SK-N-SH treated with all-trans-retinoic acid at 6 μM for 48 hours (cell line): ENCODE results near the gene HOXD12.
A peak's percentile ranks its signal among the peaks of the same experiment; 100 is the strongest.

Experiments used
- ATAC-seq: fragments of 200-7000 bp; cut with Tn5 transposase; 3 replicates; pipeline ENCODE4 v1.9.1; 2020; ENCODE audit warnings: mild to moderate bottlenecking, moderate library complexity
- ARNTL ChIP-seq: fragments of 450-650 bp; formaldehyde crosslinking; IDR thresholded peaks from 2 replicates; pipeline ENCODE4 v1.5.0; 2020; ENCODE audit warnings: low read depth, mild to moderate bottlenecking, moderate library complexity, borderline replicate concordance
- BACH2 ChIP-seq: fragments of 250-450 bp; sonication (Bioruptor Pico); IDR thresholded peaks from 2 replicates; pipeline ENCODE4 v1.9.0; 2021; ENCODE audit warnings: mild to moderate bottlenecking, borderline replicate concordance
- CSRNP3 ChIP-seq: fragments of 250-450 bp; sonication (Bioruptor Pico); IDR thresholded peaks from 2 replicates; pipeline ENCODE4 v1.5.1; 2021; ENCODE audit warnings: mild to moderate bottlenecking, moderate library complexity
- ESRRG ChIP-seq: fragments of 250-450 bp; sonication (Bioruptor Pico); IDR thresholded peaks from 2 replicates; pipeline ENCODE4 v1.6.1; 2021; ENCODE audit warnings: mild to moderate bottlenecking
- GLIS3 ChIP-seq: fragments of 250-450 bp; sonication (Bioruptor Pico); IDR thresholded peaks from 2 replicates; pipeline ENCODE4 v1.5.0; 2020; ENCODE audit warnings: mild to moderate bottlenecking, moderate library complexity
- ISL1 ChIP-seq: fragments of 250-450 bp; sonication (Bioruptor Pico); IDR thresholded peaks from 2 replicates; pipeline ENCODE4 v2.1.2; 2022; ENCODE audit warnings: mild to moderate bottlenecking, moderate library complexity
- OSR1 ChIP-seq: fragments of 250-450 bp; sonication (Bioruptor Pico); IDR thresholded peaks from 2 replicates; pipeline ENCODE4 v1.8.0; 2022; ENCODE audit warnings: moderate library complexity, mild to moderate bottlenecking, inconsistent platforms
- RARB ChIP-seq: fragments of 250-450 bp; sonication (Bioruptor Pico); IDR thresholded peaks from 2 replicates; pipeline ENCODE4 v1.8.0; 2021; ENCODE audit warnings: mild to moderate bottlenecking, moderate library complexity
- SNAI2 ChIP-seq: fragments of 250-450 bp; sonication (Bioruptor Pico); IDR thresholded peaks from 2 replicates; pipeline ENCODE4 v1.5.0; 2020; ENCODE audit warnings: mild to moderate bottlenecking, moderate library complexity
- TCF4 ChIP-seq: fragments of 250-450 bp; sonication (Bioruptor Pico); IDR thresholded peaks from 2 replicates; pipeline ENCODE4 v1.8.0; 2021; ENCODE audit warnings: mild to moderate bottlenecking, moderate library complexity, borderline replicate concordance
- ZC3H10 ChIP-seq: fragments of 250-450 bp; sonication (Bioruptor Pico); IDR thresholded peaks from 2 replicates; pipeline ENCODE4 v1.5.1; 2021; ENCODE audit warnings: mild to moderate bottlenecking, moderate library complexity
- ZFP3 ChIP-seq: fragments of 250-450 bp; sonication (Bioruptor Pico); IDR thresholded peaks from 2 replicates; pipeline ENCODE4 v1.5.0; 2020; ENCODE audit warnings: mild to moderate bottlenecking, moderate library complexity
- ZFP30 ChIP-seq: fragments of 450-650 bp; formaldehyde crosslinking; IDR thresholded peaks from 2 replicates; pipeline ENCODE4 v1.5.0; 2022; ENCODE audit warnings: mild to moderate bottlenecking, moderate library complexity
- ZNF565 ChIP-seq: fragments of 450-650 bp; formaldehyde crosslinking; conservative IDR thresholded peaks from 2 replicates; pipeline ENCODE4 v1.5.0; 2020; ENCODE audit warnings: low read depth, mild to moderate bottlenecking, moderate library complexity
- ZNF70 ChIP-seq: fragments of 450-650 bp; formaldehyde crosslinking; IDR thresholded peaks from 2 replicates; pipeline ENCODE4 v1.5.0; 2020; ENCODE audit warnings: mild to moderate bottlenecking, moderate library complexity
- ZNF8 ChIP-seq: fragments of 450-650 bp; formaldehyde crosslinking; IDR thresholded peaks from 2 replicates; pipeline ENCODE4 v1.5.0; 2020; ENCODE audit warnings: mild to moderate bottlenecking, moderate library complexity
- TF ChIP-seq, protein P1 (sequence below): fragments of 250-450 bp; sonication (Bioruptor Pico); IDR thresholded peaks from 2 replicates; pipeline ENCODE4 v1.8.0; 2021; ENCODE audit warnings: low read depth, mild to moderate bottlenecking, moderate library complexity, borderline replicate concordance
- TF ChIP-seq, protein P2 (sequence below): fragments of 250-450 bp; sonication (Bioruptor Pico); IDR thresholded peaks from 2 replicates; pipeline ENCODE4 v1.5.1; 2020; ENCODE audit warnings: low read depth, mild to moderate bottlenecking, moderate library complexity
- TF ChIP-seq, protein P3 (sequence below): fragments of 250-450 bp; sonication (Bioruptor Pico); IDR thresholded peaks from 2 replicates; pipeline ENCODE4 v1.5.0; 2020; ENCODE audit warnings: mild to moderate bottlenecking, moderate library complexity

HOXD12 gene

GRCh38 chr2:176093145-176093897 lies 6.3 kb upstream of the HOXD12 start:
- peak; percentile 33 for ATAC-seq
- TF ChIP-seq ISL1 (CRISPR knock-in tag) (no peak), ZFP3 (no peak), ZNF70 (CRISPR knock-in tag) (no peak), TCF4 (CRISPR knock-in tag) (no peak), SNAI2 (CRISPR knock-in tag) (no peak), ZNF565 (no peak), ARNTL (CRISPR knock-in tag) (no peak), BACH2 (CRISPR knock-in tag) (no peak), OSR1 (CRISPR knock-in tag) (no peak), RARB (CRISPR knock-in tag) (no peak), ESRRG (CRISPR knock-in tag) (no peak)
- TF ChIP-seq, protein P1, sequence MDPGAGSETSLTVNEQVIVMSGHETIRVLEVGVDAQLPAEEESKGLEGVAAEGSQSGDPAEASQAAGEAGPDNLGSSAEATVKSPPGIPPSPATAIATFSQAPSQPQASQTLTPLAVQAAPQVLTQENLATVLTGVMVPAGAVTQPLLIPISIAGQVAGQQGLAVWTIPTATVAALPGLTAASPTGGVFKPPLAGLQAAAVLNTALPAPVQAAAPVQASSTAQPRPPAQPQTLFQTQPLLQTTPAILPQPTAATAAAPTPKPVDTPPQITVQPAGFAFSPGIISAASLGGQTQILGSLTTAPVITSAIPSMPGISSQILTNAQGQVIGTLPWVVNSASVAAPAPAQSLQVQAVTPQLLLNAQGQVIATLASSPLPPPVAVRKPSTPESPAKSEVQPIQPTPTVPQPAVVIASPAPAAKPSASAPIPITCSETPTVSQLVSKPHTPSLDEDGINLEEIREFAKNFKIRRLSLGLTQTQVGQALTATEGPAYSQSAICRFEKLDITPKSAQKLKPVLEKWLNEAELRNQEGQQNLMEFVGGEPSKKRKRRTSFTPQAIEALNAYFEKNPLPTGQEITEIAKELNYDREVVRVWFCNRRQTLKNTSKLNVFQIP (CRISPR knock-in tag): no peak
- TF ChIP-seq, protein P2, sequence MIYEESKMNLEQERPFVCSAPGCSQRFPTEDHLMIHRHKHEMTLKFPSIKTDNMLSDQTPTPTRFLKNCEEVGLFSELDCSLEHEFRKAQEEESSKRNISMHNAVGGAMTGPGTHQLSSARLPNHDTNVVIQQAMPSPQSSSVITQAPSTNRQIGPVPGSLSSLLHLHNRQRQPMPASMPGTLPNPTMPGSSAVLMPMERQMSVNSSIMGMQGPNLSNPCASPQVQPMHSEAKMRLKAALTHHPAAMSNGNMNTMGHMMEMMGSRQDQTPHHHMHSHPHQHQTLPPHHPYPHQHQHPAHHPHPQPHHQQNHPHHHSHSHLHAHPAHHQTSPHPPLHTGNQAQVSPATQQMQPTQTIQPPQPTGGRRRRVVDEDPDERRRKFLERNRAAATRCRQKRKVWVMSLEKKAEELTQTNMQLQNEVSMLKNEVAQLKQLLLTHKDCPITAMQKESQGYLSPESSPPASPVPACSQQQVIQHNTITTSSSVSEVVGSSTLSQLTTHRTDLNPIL (CRISPR knock-in tag): no peak
- TF ChIP-seq, protein P3, sequence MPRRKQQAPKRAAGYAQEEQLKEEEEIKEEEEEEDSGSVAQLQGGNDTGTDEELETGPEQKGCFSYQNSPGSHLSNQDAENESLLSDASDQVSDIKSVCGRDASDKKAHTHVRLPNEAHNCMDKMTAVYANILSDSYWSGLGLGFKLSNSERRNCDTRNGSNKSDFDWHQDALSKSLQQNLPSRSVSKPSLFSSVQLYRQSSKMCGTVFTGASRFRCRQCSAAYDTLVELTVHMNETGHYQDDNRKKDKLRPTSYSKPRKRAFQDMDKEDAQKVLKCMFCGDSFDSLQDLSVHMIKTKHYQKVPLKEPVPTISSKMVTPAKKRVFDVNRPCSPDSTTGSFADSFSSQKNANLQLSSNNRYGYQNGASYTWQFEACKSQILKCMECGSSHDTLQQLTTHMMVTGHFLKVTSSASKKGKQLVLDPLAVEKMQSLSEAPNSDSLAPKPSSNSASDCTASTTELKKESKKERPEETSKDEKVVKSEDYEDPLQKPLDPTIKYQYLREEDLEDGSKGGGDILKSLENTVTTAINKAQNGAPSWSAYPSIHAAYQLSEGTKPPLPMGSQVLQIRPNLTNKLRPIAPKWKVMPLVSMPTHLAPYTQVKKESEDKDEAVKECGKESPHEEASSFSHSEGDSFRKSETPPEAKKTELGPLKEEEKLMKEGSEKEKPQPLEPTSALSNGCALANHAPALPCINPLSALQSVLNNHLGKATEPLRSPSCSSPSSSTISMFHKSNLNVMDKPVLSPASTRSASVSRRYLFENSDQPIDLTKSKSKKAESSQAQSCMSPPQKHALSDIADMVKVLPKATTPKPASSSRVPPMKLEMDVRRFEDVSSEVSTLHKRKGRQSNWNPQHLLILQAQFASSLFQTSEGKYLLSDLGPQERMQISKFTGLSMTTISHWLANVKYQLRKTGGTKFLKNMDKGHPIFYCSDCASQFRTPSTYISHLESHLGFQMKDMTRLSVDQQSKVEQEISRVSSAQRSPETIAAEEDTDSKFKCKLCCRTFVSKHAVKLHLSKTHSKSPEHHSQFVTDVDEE (CRISPR knock-in tag): no peak

DNA sequence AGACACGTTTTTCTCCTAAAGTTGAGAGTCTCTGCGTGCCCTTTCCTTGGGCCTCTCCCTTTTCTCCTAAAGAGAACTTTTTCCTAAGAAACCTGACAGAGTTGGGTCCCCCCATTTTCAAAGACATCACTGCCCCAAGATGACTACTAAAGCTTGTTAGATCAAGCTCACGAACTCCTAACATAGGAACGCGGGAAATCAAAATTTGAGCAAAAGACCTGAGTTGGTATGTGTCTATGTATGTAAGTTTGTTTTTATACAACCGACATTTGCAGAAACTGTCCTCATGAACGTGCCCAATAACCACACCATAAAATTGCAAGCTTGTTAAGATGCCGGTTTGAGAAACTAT lies 5.7 kb upstream of the HOXD12 start:
- ATAC-seq: no peak
- TF ChIP-seq, protein P3 (CRISPR knock-in tag): no peak
- TF ChIP-seq, protein P1 (CRISPR knock-in tag): no peak
- TF ChIP-seq ZFP30 (no peak), GLIS3 (CRISPR knock-in tag) (no peak), ZFP3 (no peak), ZC3H10 (CRISPR knock-in tag) (no peak), ISL1 (CRISPR knock-in tag) (no peak)
- TF ChIP-seq, all 23 proteins: peak for 0

DNA sequence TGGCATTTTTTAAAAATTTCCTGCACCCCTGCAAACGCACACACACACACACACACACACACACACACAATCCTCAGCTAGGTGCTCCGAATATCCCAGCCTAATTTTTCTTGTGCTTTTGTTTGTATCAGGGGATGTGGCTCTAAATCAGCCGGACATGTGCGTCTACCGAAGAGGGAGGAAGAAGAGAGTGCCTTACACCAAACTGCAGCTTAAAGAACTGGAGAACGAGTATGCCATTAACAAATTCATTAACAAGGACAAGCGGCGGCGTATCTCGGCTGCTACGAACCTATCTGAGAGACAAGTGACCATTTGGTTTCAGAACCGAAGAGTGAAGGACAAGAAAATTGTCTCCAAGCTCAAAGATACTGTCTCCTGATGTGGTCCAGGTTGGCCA lies 5.2 kb upstream of the HOXD12 start:
- no peak for ATAC-seq
- TF ChIP-seq ZNF8: no peak
- no peak for TF ChIP-seq ESRRG (CRISPR knock-in tag)
- TF ChIP-seq, protein P3 (CRISPR knock-in tag): no peak
- TF ChIP-seq RARB (CRISPR knock-in tag): no peak
- TF ChIP-seq OSR1 (CRISPR knock-in tag): no peak
- no peak for TF ChIP-seq SNAI2 (CRISPR knock-in tag)
- no peak for TF ChIP-seq TCF4 (CRISPR knock-in tag)
- TF ChIP-seq ISL1 (CRISPR knock-in tag): no peak
- no peak for TF ChIP-seq ZFP30
- TF ChIP-seq GLIS3 (CRISPR knock-in tag): no peak
- no peak for TF ChIP-seq CSRNP3
- TF ChIP-seq, protein P1 (CRISPR knock-in tag): no peak
- no peak for TF ChIP-seq ARNTL (CRISPR knock-in tag)
